Left lobe of liver (tissue), 2 donors: ENCODE measurements around the gene C17orf50. TPM values are rescaled to one million over a fixed set of nuclear protein-coding genes. Genes with fewer than 3 reads are reported as not detected.
A peak's percentile ranks its signal among the peaks of the same experiment; 100 is the strongest.

ENCODE experiments used
- ATAC-seq: fragments of 200-7000 bp; cut with Tn5 transposase; one replicate; pipeline ENCODE4 v1.9.1; 2020; ENCODE audit warnings: mild to moderate bottlenecking, moderate library complexity
- DNase-seq: peaks from one replicate; pipeline ENCODE4 v3.0.0-alpha.2; 2020; ENCODE audit warnings: low spot score
- total RNA-seq: library from RNA; stranded (reverse); gene quantifications from one replicate; pipeline ENCODE4 v1.2.1, GENCODE V29; 2021
- donor health status: DM: no; HTN: no; CAD: no; lungs with moderate emphysema.
- donor health status: DM: no; HTN: yes; CAD: no.

C17orf50 gene
- total RNA-seq, 1 donor from 2014 or later: not detected

DNA sequence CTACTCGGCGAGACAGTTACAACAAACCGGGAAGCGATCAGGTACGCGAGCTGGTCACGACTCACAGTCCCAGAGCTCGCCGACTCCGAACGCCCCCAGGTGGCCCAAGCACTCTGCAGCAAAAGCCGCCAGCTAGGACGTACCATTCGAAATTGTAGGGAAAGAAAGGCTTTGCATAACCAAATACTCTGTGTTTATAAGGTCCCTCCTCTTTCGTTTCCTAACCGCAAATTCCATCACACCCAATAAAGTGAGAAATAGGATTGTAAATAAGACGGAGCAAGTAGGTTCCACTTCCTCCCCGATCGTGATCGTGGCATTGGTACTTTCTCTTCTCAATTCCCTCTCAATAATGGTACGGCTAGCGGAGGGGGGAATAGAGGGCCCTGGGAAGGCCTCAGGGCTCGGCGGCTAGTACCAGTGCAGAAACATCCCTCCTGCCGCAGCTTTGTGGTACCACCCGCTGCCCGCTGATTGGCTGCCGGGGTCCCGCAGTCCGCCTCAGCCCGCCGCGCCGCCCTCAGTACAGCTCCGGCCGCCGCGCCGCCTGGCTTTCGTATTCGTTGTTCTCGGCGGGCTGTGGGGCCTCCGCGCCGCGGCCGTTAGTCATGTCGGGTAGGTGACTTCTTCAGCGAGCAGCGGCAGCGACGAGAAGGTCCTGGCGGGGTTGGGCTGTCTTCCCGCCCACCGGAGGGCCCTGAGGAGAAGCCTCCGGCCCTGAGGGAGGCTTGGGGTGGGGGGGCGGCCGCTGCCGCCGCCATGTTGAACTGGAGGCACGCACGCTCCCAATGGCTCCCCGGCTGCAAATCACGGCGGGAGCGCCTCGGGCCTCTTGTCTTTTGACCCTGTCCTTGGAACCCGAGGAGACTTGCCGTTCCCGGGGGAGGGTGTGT, 48.5 kb downstream of the C17orf50 start, which contains the start of gene TAF15:
TSS of gene TAF15 (plus strand) at position 523 of the 893 bp plus-strand sequence. CDS start at position 609, 86 bp downstream.
- DNase-seq: peak; percentile 97
- peak; percentile 91 for ATAC-seq

DNA sequence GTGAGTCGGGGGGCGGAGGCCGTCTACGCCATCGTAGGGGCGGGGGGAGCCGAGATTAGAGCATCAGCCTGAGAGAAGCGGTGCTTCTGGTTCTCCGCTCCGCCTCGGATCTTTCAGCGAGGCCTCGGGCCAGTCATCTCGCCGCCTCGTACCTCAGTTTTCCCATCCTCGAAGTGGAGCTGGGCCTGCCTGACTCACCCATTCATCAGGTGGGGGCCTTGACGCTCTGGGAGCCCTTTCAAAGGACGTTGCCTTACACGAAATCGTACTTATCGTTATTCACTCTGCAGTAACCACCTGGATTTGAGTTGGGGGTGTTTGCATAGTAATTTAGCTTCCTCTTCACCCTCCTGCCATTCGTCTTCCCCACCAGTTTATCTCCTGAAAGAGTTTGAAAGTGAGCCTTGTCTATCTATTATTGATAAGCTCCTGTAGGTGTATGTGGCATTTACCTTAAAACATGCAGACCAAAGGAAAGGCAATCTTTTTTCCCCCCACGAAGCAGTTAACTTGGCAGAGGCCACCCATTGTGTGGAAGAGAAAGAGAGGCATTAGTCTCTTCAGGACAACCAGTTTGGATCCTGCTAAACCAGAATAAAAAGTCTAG, 49.3 kb downstream of the C17orf50 start:
- ATAC-seq (no peak), DNase-seq (no peak)

DNA sequence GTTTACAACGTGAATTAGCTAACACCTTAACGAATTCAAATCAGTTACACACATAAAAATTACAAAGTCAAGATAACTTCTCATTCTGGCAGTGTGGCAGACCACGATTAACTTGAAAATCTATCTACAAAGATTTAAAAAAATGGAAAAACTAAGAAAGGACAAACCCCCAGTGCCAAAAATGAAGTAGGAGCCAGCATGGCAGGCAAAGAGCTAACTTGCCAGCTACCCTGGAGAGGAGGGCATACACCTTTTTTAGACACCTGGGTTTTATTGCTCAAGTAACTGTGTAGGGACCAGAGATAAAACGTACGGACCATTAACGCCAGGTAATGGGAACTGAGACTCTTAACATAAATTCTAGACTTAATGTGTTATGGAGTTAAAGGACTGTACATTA, 51.1 kb downstream of the C17orf50 start:
- DNase-seq (no peak), ATAC-seq (no peak)

DNA sequence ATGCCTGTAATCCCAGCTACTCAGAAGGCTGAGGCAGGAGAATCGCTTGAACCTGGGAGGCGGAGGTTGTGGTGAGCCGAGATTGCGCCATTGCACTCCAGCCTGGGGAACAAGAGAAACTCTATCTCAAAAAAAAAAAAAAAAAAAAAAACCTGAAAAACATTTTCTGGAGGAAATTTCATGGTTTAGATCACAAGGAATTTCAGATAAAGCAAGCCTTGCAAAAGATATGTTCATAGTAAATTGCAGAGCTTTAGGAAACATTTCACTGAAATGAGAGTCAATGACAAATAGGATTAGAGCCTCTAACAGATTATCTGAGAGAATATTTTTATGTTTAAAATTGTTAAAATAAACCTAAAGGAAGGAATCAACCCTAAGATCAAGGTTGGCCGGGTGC, 51.8 kb downstream of the C17orf50 start:
- ATAC-seq (no peak), DNase-seq (no peak)

Other genes starting within 250 kb of the C17orf50 start
- 0.30 TPM for gene SLFN12L, start 223.2 kb upstream of the C17orf50 start, total RNA-seq
- 0.05 TPM for gene SLFN14, start 200.1 kb upstream of the C17orf50 start, total RNA-seq
- gene PEX12, start 182.3 kb upstream of the C17orf50 start, total RNA-seq: 5.3 TPM
- gene AP2B1, start 173.6 kb upstream of the C17orf50 start, total RNA-seq: 39.6 TPM
- 2.3 TPM for gene RASL10B, start 29.2 kb upstream of the C17orf50 start, total RNA-seq
- gene GAS2L2, start 7.6 kb upstream of the C17orf50 start, total RNA-seq: not detected
- 0.45 TPM for gene MMP28, start 34.8 kb downstream of the C17orf50 start, total RNA-seq
- 63.1 TPM for gene TAF15, start 48.6 kb downstream of the C17orf50 start, total RNA-seq
- gene HEATR9, start 108.0 kb downstream of the C17orf50 start, total RNA-seq: not detected
- gene CCL5, start 119.5 kb downstream of the C17orf50 start, total RNA-seq: 0.48 TPM
- not detected for gene RDM1, start 169.9 kb downstream of the C17orf50 start, total RNA-seq
- not detected for gene LYZL6, start 182.8 kb downstream of the C17orf50 start, total RNA-seq
- 31.1 TPM for gene CCL16, start 220.6 kb downstream of the C17orf50 start, total RNA-seq
- 16.9 TPM for gene CCL14, start 225.8 kb downstream of the C17orf50 start, total RNA-seq
- 13.8 TPM for gene CCL15, start 240.7 kb downstream of the C17orf50 start, total RNA-seq